MM.1S (cell line): ENCODE results near the gene NR0B2.
"Not testable (repeated sequence)": the region's sequence is repeated elsewhere in the genome, so short reads cannot be mapped to it uniquely, and the experiment has no call there.

Experiments used
- DNase-seq: peaks from one replicate; pipeline ENCODE4 v3.0.0-alpha.2; 2015
- H2AFZ ChIP-seq: fragments of 300-600 bp; sonication (generic); 2 replicates; pipeline ENCODE4 v1.6.0; 2016; ENCODE audit warnings: antibody characterized with exemption, low read length
- H3F3A ChIP-seq: fragments of 300-600 bp; sonication (generic); 2 replicates; pipeline ENCODE4 v1.6.1; 2016; ENCODE audit warnings: mild to moderate bottlenecking, antibody characterized with exemption, low read length, moderate library complexity, mixed read lengths; ENCODE audit not compliant: insufficient read depth
- H3K27ac ChIP-seq: fragments of 300-600 bp; sonication (generic); 2 replicates; pipeline ENCODE4 v1.5.1; 2016; ENCODE audit warnings: mild to moderate bottlenecking, low read length
- H3K27me3 ChIP-seq: fragments of 300-600 bp; sonication (generic); replicated peaks from 2 replicates; pipeline ENCODE4 v1.6.0; 2016; ENCODE audit warnings: low read length; ENCODE audit not compliant: insufficient read depth
- H3K36me3 ChIP-seq: fragments of 300-600 bp; sonication (generic); replicated peaks from 2 replicates; pipeline ENCODE4 v1.6.1; 2016; ENCODE audit warnings: mild to moderate bottlenecking, low read length, mixed read lengths; ENCODE audit not compliant: insufficient read depth
- H3K4me1 ChIP-seq: fragments of 300-600 bp; sonication (generic); 2 replicates; pipeline ENCODE4 v1.6.1; 2016; ENCODE audit warnings: low read length, mixed read lengths
- H3K4me2 ChIP-seq: fragments of 300-600 bp; sonication (generic); 2 replicates; pipeline ENCODE4 v1.6.0; 2016; ENCODE audit warnings: low read depth, low read length
- H3K4me3 ChIP-seq: fragments of 300-600 bp; sonication (generic); 2 replicates; pipeline ENCODE4 v1.5.1; 2016; ENCODE audit warnings: low read length, mixed read lengths
- H3K79me2 ChIP-seq: fragments of 300-600 bp; sonication (generic); 2 replicates; pipeline ENCODE4 v1.6.1; 2016; ENCODE audit warnings: mixed run types, low read length, mixed read lengths
- H3K9ac ChIP-seq: fragments of 300-600 bp; sonication (generic); 2 replicates; pipeline ENCODE4 v1.6.1; 2016; ENCODE audit warnings: low read length, mixed read lengths
- H3K9me2 ChIP-seq: fragments of 300-600 bp; sonication (generic); replicated peaks from 2 replicates; pipeline ENCODE4 v1.6.1; 2016; ENCODE audit warnings: mild to moderate bottlenecking, low read length, mixed read lengths; ENCODE audit not compliant: insufficient read depth
- H3K9me3 ChIP-seq: fragments of 300-600 bp; sonication (generic); replicated peaks from 2 replicates; pipeline ENCODE4 v1.6.1; 2016; ENCODE audit warnings: mild to moderate bottlenecking, low read length, mixed read lengths; ENCODE audit not compliant: insufficient read depth
- H4K20me1 ChIP-seq: fragments of 300-600 bp; sonication (generic); 2 replicates; pipeline ENCODE4 v1.6.1; 2016; ENCODE audit warnings: mild to moderate bottlenecking, low read length, moderate library complexity, mixed read lengths; ENCODE audit not compliant: insufficient read depth
- CTCF ChIP-seq: fragments of 300-600 bp; sonication (generic); IDR thresholded peaks from 2 replicates; pipeline ENCODE4 v1.5.1; 2016; ENCODE audit warnings: antibody characterized with exemption, low read length, mixed read lengths
- EZH2 ChIP-seq: fragments of 300-600 bp; sonication (generic); optimal IDR thresholded peaks from 2 replicates; pipeline ENCODE3; 2017; ENCODE audit warnings: low read depth, mild to moderate bottlenecking, antibody characterized with exemption, low read length, mixed read lengths
- EZH2phosphoT487 ChIP-seq: fragments of 300-600 bp; sonication (generic); IDR thresholded peaks from 2 replicates; pipeline ENCODE4 v1.6.1; 2018; ENCODE audit warnings: antibody characterized with exemption, low read length

Gene NR0B2

GRCh38 chr1:26888231-26888630 lies 25.5 kb downstream of the NR0B2 start:
- Histone ChIP-seq H3K9ac (no peak overlapping the region), H4K20me1 (no peaks in the 10 kb centered on the region), H3K27me3 (no peaks in the 10 kb centered on the region), H3K9me3 (no peaks in the 10 kb centered on the region), H3K4me2 (no peak overlapping the region), H3K4me1 (peaks cover 10% of the 10 kb centered on the region), H3F3A (no peaks in the 10 kb centered on the region), H3K36me3 (peaks cover 8% of the 10 kb centered on the region; the same call in 1 of the 2 replicates), H3K9me2 (no peaks in the 10 kb centered on the region), H2AFZ (no peak overlapping the region), H3K4me3 (no peak overlapping the region), H3K27ac (no peak overlapping the region), H3K79me2 (peaks cover 28% of the 10 kb centered on the region)
- no peak for DNase-seq
- TF ChIP-seq CTCF (no peak), EZH2 (no peak), EZH2phosphoT487 (no peak)

GRCh38 chr1:26887125-26887524 lies 26.6 kb downstream of the NR0B2 start:
- TF ChIP-seq CTCF (peak; percentile 52), EZH2 (no peak), EZH2phosphoT487 (no peak)
- Histone ChIP-seq H4K20me1 (no peaks in the 10 kb centered on the region), H3K9me3 (no peaks in the 10 kb centered on the region), H3K27ac (no peak overlapping the region), H3K9ac (no peak overlapping the region), H3K4me2 (no peak overlapping the region), H3K4me1 (peaks cover 10% of the 10 kb centered on the region), H3K4me3 (no peak overlapping the region), H2AFZ (no peak overlapping the region), H3K9me2 (no peaks in the 10 kb centered on the region), H3K79me2 (peaks cover 30% of the 10 kb centered on the region), H3K27me3 (no peaks in the 10 kb centered on the region), H3K36me3 (peaks cover 12% of the 10 kb centered on the region; the same call in 1 of the 2 replicates), H3F3A (no peaks in the 10 kb centered on the region)
- DNase-seq = peak; percentile 52

GRCh38 chr1:26882696-26883463 lies 30.9 kb downstream of the NR0B2 start:
- H2AFZ ChIP-seq = no peak overlapping the region
- H3K36me3 ChIP-seq = peaks cover 10% of the 10 kb centered on the region; the same call in 1 of the 2 replicates
- H3K4me1 ChIP-seq = no peaks in the 10 kb centered on the region
- peaks cover 9% of the 10 kb centered on the region for H3K79me2 ChIP-seq
- H3K9ac ChIP-seq = no peak overlapping the region
- no peak overlapping the region for H3K4me2 ChIP-seq
- H3F3A ChIP-seq = peaks cover 6% of the 10 kb centered on the region; the same call in 1 of the 2 replicates
- H3K4me3 ChIP-seq = no peak overlapping the region
- no peak overlapping the region for H3K27ac ChIP-seq
- no peaks in the 10 kb centered on the region for H4K20me1 ChIP-seq
- H3K27me3 ChIP-seq = no peaks in the 10 kb centered on the region
- no peak for DNase-seq
- no peaks in the 10 kb centered on the region for H3K9me3 ChIP-seq
- H3K9me2 ChIP-seq = no peaks in the 10 kb centered on the region
- no peak for TF ChIP-seq EZH2
- no peak for TF ChIP-seq EZH2phosphoT487
- TF ChIP-seq CTCF = no peak

- not testable (repeated sequence) for H3K9me3 ChIP-seq, H3K4me1 ChIP-seq, H3K79me2 ChIP-seq, H3K27me3 ChIP-seq, H3K4me3 ChIP-seq, H3K9me2 ChIP-seq, H3K36me3 ChIP-seq, H3K4me2 ChIP-seq, DNase-seq, H3K9ac ChIP-seq, H2AFZ ChIP-seq, H3K27ac ChIP-seq, H3F3A ChIP-seq, H4K20me1 ChIP-seq
These were observed 32.2 kb downstream of the NR0B2 start for GRCh38 chr1:26881611-26882010.
